GM12878 (cell line): ENCODE data around the gene HIPK4. TPM values are rescaled to one million over a fixed set of nuclear protein-coding genes. Genes with fewer than 3 reads are reported as not detected.

Source experiments
- ATAC-seq: fragments of 200-7000 bp; cut with Tn5 transposase; 3 replicates; pipeline ENCODE4 v1.9.1; 2020; ENCODE audit warnings: mild to moderate bottlenecking, moderate library complexity
- BruUV-seq: library from RNA; stranded (reverse); fragments of 400-500 nt; replicated peaks from 2 replicates; lab custom pipeline; 2021; lab: Mats Ljungman, UMichigan
- CTCF ChIA-PET: fragments of 300-600 bp; sonication (Branson Sonifier 250); formaldehyde crosslinking; extraction: SDS; loops from one replicate; lab custom pipeline; 2021; ENCODE audit warnings: inconsistent platforms; lab: Yijun Ruan, JAX
- POLR2A ChIA-PET: fragments of 350-600 bp; formaldehyde crosslinking; extraction: SDS; loops from one replicate; lab custom pipeline; 2021; ENCODE audit warnings: inconsistent platforms; lab: Charles Lee
- RAD21 ChIA-PET: fragments of 300-600 bp; sonication (Branson Sonifier 250); formaldehyde crosslinking; loops from one replicate; lab custom pipeline; 2023; ENCODE audit warnings: antibody characterized with exemption; ENCODE audit not compliant: unreplicated experiment; lab: Charles Lee
- SMC1A ChIA-PET: fragments of 300-600 bp; sonication (Branson Sonifier 250); formaldehyde crosslinking; loops from one replicate; lab custom pipeline; 2023; ENCODE audit not compliant: unreplicated experiment, uncharacterized antibody; lab: Charles Lee
- DNase-seq: peaks from one replicate; pipeline ENCODE4 v3.0.0-alpha.2; 2011; ENCODE audit warnings: low read depth, low spot score
- FAIRE-seq: peaks from 3 replicates; lab custom pipeline; 2011; peaks lifted over from hg19 to GRCh38; lab: Jason Lieb, UNC
- H2AFZ ChIP-seq: 2 replicates; pipeline ENCODE4 v1.6.0; 2011; ENCODE audit warnings: low read depth, low read length, control low read depth; ENCODE audit not compliant: control insufficient read depth
- H3K27ac ChIP-seq: 2 replicates; pipeline ENCODE4 v1.5.1; 2011; ENCODE audit warnings: control low read depth; ENCODE audit not compliant: control insufficient read depth, insufficient read depth
- H3K27me3 ChIP-seq, 2 experiments: replicated peaks in 1 of 2; 2 replicates each; pipeline versions ENCODE4 v1.6.0 to v1.6.1; 2011; ENCODE audit warnings: low read length in 1 of 2; ENCODE audit not compliant: control insufficient read depth in 2 of 2, insufficient read depth in 2 of 2
- H3K36me3 ChIP-seq, 2 experiments: 2 replicates each; pipeline ENCODE4 v1.5.1; 2011; ENCODE audit warnings: low read length in 1 of 2; ENCODE audit not compliant: control insufficient read depth in 2 of 2, insufficient read depth in 2 of 2
- H3K4me1 ChIP-seq: 2 replicates; pipeline ENCODE4 v1.6.1; 2011; ENCODE audit warnings: mild to moderate bottlenecking, low read length, moderate library complexity, mixed read lengths; ENCODE audit not compliant: control insufficient read depth, insufficient read depth
- H3K4me2 ChIP-seq: 2 replicates; pipeline ENCODE4 v1.6.0; 2011; ENCODE audit warnings: control low read depth; ENCODE audit not compliant: control insufficient read depth, insufficient read depth
- H3K4me3 ChIP-seq: fragments of 200-600 bp; sonication (generic); 2 replicates; pipeline ENCODE4 v1.5.1; 2016
- H3K79me2 ChIP-seq: 2 replicates; pipeline ENCODE4 v1.6.0; 2011; ENCODE audit warnings: low read length; ENCODE audit not compliant: control insufficient read depth, insufficient read depth
- H3K9ac ChIP-seq: 2 replicates; pipeline ENCODE4 v1.8.0; 2011; ENCODE audit warnings: low read length, control low read depth, mixed read lengths; ENCODE audit not compliant: control insufficient read depth, insufficient read depth
- H3K9me3 ChIP-seq: replicated peaks from 3 replicates; pipeline ENCODE4 v1.5.1; 2011; ENCODE audit warnings: mild to moderate bottlenecking, low read length; ENCODE audit not compliant: control insufficient read depth, insufficient read depth
- H4K20me1 ChIP-seq: 2 replicates; pipeline ENCODE4 v1.6.0; 2011; ENCODE audit not compliant: control insufficient read depth, insufficient read depth
- ATF7 ChIP-seq: fragments of 450-650 bp; IDR thresholded peaks from 2 replicates; pipeline ENCODE4 v1.6.1; 2016; ENCODE audit warnings: low read depth, mild to moderate bottlenecking
- CEBPB ChIP-seq, 2 experiments: fragments of 150-350 bp in 1 of 2; IDR thresholded peaks; 2 replicates each; pipeline ENCODE4 v1.6.1; 2012 to 2014; ENCODE audit warnings: low read depth in 2 of 2, low read length in 2 of 2, borderline replicate concordance in 1 of 2, inconsistent platforms in 1 of 2
- CTCF ChIP-seq, 3 experiments: IDR thresholded peaks in 2 of 3; conservative IDR thresholded peaks in 1 of 3; 2 replicates each; pipeline ENCODE4 v1.5.1; 2011; ENCODE audit warnings: low read depth in 3 of 3, low read length in 3 of 3, mild to moderate bottlenecking in 3 of 3, control low read depth in 2 of 3, moderate library complexity in 2 of 3, inconsistent platforms in 1 of 3, mixed read lengths in 1 of 3; ENCODE audit not compliant: control insufficient read depth in 2 of 3, insufficient read depth in 1 of 3; ENCODE audit errors: extremely low read depth in 1 of 3
- IRF3 ChIP-seq: fragments of 450-650 bp; IDR thresholded peaks from 2 replicates; pipeline ENCODE4 v1.6.1; 2014; ENCODE audit warnings: mild to moderate bottlenecking
- WGBS: methylation state at CpG from one replicate; pipeline ENCODE4 v1.1.6; 2016; ENCODE audit warnings: low lambda C conversion rate; ENCODE audit not compliant: insufficient replicate concordance, insufficient coverage; ENCODE audit errors: missing lambda C conversion rate; 5-methylcytosine and 5-hydroxymethylcytosine counted together
- in situ Hi-C: fragments of 300-500 bp; cut with MboI; formaldehyde crosslinking; loops from 9 replicates; pipeline ENCODE4 v1.14.3; 2018; ENCODE audit warnings: mixed read lengths
- intact Hi-C: fragments of 100-400 bp; cut with micrococcal nuclease; formaldehyde crosslinking; loops from one replicate; pipeline ENCODE4 v1.14.2; 2022; ENCODE audit not compliant: unreplicated experiment
- polyA plus RNA-seq, 11 experiments: library from polyadenylated mRNA; depleted of rRNA in 4 of 11; unstranded in 6 of 11; stranded (reverse) in 5 of 11; fragments of >200 nt; fragmentation: Nextera tagmentation in 4 of 11; fragmentation: Illumina TruSeq in 1 of 11; extraction: Ambion mirVana in 4 of 11; extraction: Trizol in 1 of 11; gene quantifications; 1 replicate in 1 of 11; 2 replicates in 10 of 11; pipeline versions ENCODE4 v1.2.1 to v1.2.3, GENCODE V29; 2011 to 2016; ENCODE audit warnings: inconsistent platforms in 2 of 11, missing spikeins in 2 of 11, low read depth in 1 of 11
- total RNA-seq, 4 experiments: library from RNA; depleted of rRNA in 3 of 4; stranded (reverse); fragments of >200 nt in 3 of 4; fragmentation: Illumina TruSeq in 1 of 4; extraction: Trizol in 1 of 4; gene quantifications; 2 replicates each; pipeline versions ENCODE4 v1.2.1 to v1.2.3, GENCODE V29; 2013 to 2021

The HIPK4 gene
- total and polyA plus RNA-seq, 10 of the 15 experiments (the other 5 are each of a cell fraction or from before 2014, with no cell fraction given): 0.07 to 0.13 (median 0.08) TPM; not detected in 7

GRCh38 chr19:40356681-40357595, 33.0 kb downstream of the HIPK4 start:
- Histone ChIP-seq H3K27me3 (no peaks in the 10 kb centered on the region), H3K36me3 (no peaks in the 10 kb centered on the region), H3K4me2 (peak overlapping the region; percentile 62), H3K79me2 (peaks cover 10% of the 10 kb centered on the region), H3K4me1 (peaks cover 40% of the 10 kb centered on the region), H3K27ac (peak overlapping the region; percentile 73), H3K9ac (peak overlapping the region; percentile 48), H2AFZ (no peak overlapping the region), H3K4me3 (peak overlapping the region; percentile 39; the same call in 1 of the 2 replicates), H3K9me3 (no peaks in the 10 kb centered on the region), H4K20me1 (no peaks in the 10 kb centered on the region)
- intact Hi-C loops: loop anchor here (5.0 kb wide), 2 partner anchors 45 to 60 kb away; no protein-coding TSS in a partner anchor
- in situ Hi-C loops: no loop called here
- POLR2A ChIA-PET: interaction anchor here (0.5 to 1.3 kb wide), 6 partner anchors 16 to 1624 kb away, joined by 3 to 4 read pairs (median 3); partner anchors contain the start of gene SERTAD1
- BruUV-seq: TSS peak; percentile 38
- DNase-seq: no peak
- 87% methylated on average over 6 of the region's 6 CpGs for WGBS
- RAD21 ChIA-PET: interaction anchor here (0.9 to 1.3 kb wide), 5 partner anchors 9 to 69 kb away, joined by 3 to 9 read pairs (median 3); partner anchors contain the start of genes C19orf47, PLD3 and SERTAD1
- ATAC-seq: no peak
- SMC1A ChIA-PET: interaction anchor here (1.0 to 1.2 kb wide), 5 partner anchors 38 to 107 kb away, joined by 3 to 4 read pairs (median 4); partner anchors contain the start of gene SERTAD1
- peak; percentile 23 for FAIRE-seq
- TF ChIP-seq IRF3: no peak
- TF ChIP-seq CEBPB (IDR thresholded peaks at IDR 0.05; ENCODE audit: borderline replicate concordance in 1 of 2, low read depth in 2 of 2, low read length in 2 of 2): no peak
- no peak for TF ChIP-seq CTCF (IDR thresholded peaks at IDR 0.05 in 2 of 3, conservative IDR thresholded peaks at IDR 0.05 in 1 of 3; ENCODE audit: control insufficient read depth in 2 of 3, extremely low read depth in 1 of 3, insufficient read depth in 1 of 3, low read depth in 3 of 3, low read length in 3 of 3)
- TF ChIP-seq ATF7: 0 out of 2 replicates have a peak, but pooled peaks have one; percentile 26
- CTCF ChIA-PET: interaction anchor here (0.6 to 2.7 kb wide), 8 partner anchors 9 to 247 kb away, joined by 3 to 8 read pairs (median 4); partner anchors contain the start of genes C19orf47 and PLD3
